ENCODE measurements around the gene TXNDC8. TPM values are rescaled to one million over a fixed set of nuclear protein-coding genes. Genes with fewer than 3 reads are reported as not detected.

Gene TXNDC8
- total RNA-seq, 1 experiment from 2014 or later: not detected

GRCh38 chr9:110270211-110270995 is 67.3 kb downstream of the TXNDC8 start:
- Histone ChIP-seq H3K4me3 (ENCODE audit: low read length) (no peak overlapping the region), H2AFZ (ENCODE audit: low read length) (no peak overlapping the region), H3K79me2 (ENCODE audit: low read length) (no peaks in the 10 kb centered on the region), H3K4me1 (ENCODE audit: insufficient read depth, low read length) (no peaks in the 10 kb centered on the region), H3F3A (ENCODE audit: low read length, unreplicated experiment) (no peaks in the 10 kb centered on the region), H4K20me1 (ENCODE audit: low read length) (no peaks in the 10 kb centered on the region), H3K4me2 (ENCODE audit: low read length) (no peak overlapping the region), H3K9me2 (replicated peaks; ENCODE audit: low read length) (no peaks in the 10 kb centered on the region), H3K36me3 (ENCODE audit: low read depth, low read length) (no peaks in the 10 kb centered on the region), H3K27ac (ENCODE audit: low read length) (no peak overlapping the region), H3K9ac (ENCODE audit: low read length) (no peak overlapping the region), H3K27me3 (ENCODE audit: low read length) (no peaks in the 10 kb centered on the region), H3K9me3 (ENCODE audit: low read length) (no peaks in the 10 kb centered on the region)
- ChIA-PET CTCF (no interaction called here), POLR2A (ENCODE audit: unreplicated experiment) (no interaction called here)
- BruUV-seq (replicated peaks): no TSS peak
- no peak for TF ChIP-seq EZH2 (IDR thresholded peaks at IDR 0.05; ENCODE audit: low read length, unreplicated experiment)
- TF ChIP-seq EZH2phosphoT487 (IDR thresholded peaks at IDR 0.05; ENCODE audit: borderline replicate concordance, low read length): no peak
- TF ChIP-seq CTCF (conservative IDR thresholded peaks at IDR 0.05; ENCODE audit: low read depth, low read length): no peak
- intact Hi-C loops (cut with micrococcal nuclease): no loop called here
- ATAC-seq: no peak
- DNase-seq: no peak

- no peaks in the 10 kb centered on the region for H3K9me2 ChIP-seq (replicated peaks; ENCODE audit: low read length)
- no peaks in the 10 kb centered on the region for H3K9me3 ChIP-seq (ENCODE audit: low read length)
- no peak overlapping the region for H2AFZ ChIP-seq (ENCODE audit: low read length)
- DNase-seq (no peak), ATAC-seq (no peak)
- no peaks in the 10 kb centered on the region for H3F3A ChIP-seq (ENCODE audit: low read length, unreplicated experiment)
- H3K27me3 ChIP-seq (ENCODE audit: low read length): no peaks in the 10 kb centered on the region
- no peaks in the 10 kb centered on the region for H3K4me1 ChIP-seq (ENCODE audit: insufficient read depth, low read length)
- H3K27ac ChIP-seq (ENCODE audit: low read length): no peak overlapping the region
- intact Hi-C loops (cut with micrococcal nuclease): no loop called here
- no peak overlapping the region for H3K4me2 ChIP-seq (ENCODE audit: low read length)
- no TSS peak for BruUV-seq (replicated peaks)
- no peak overlapping the region for H3K4me3 ChIP-seq (ENCODE audit: low read length)
- no peaks in the 10 kb centered on the region for H4K20me1 ChIP-seq (ENCODE audit: low read length)
- TF ChIP-seq CTCF (conservative IDR thresholded peaks at IDR 0.05; ENCODE audit: low read depth, low read length) (no peak), EZH2 (IDR thresholded peaks at IDR 0.05; ENCODE audit: low read length, unreplicated experiment) (no peak), EZH2phosphoT487 (IDR thresholded peaks at IDR 0.05; ENCODE audit: borderline replicate concordance, low read length) (no peak)
- ChIA-PET CTCF (no interaction called here), POLR2A (ENCODE audit: unreplicated experiment) (no interaction called here)
- no peaks in the 10 kb centered on the region for H3K79me2 ChIP-seq (ENCODE audit: low read length)
- no peak overlapping the region for H3K9ac ChIP-seq (ENCODE audit: low read length)
- H3K36me3 ChIP-seq (ENCODE audit: low read depth, low read length): no peaks in the 10 kb centered on the region
These were observed 70.9 kb downstream of the TXNDC8 start for GRCh38 chr9:110266795-110267194.

GRCh38 chr9:110261632-110262031 is 76.0 kb downstream of the TXNDC8 start:
- H3K36me3 ChIP-seq (ENCODE audit: low read depth, low read length): no peaks in the 10 kb centered on the region
- H3K9me3 ChIP-seq (ENCODE audit: low read length): no peaks in the 10 kb centered on the region
- ATAC-seq (no peak), DNase-seq (no peak)
- no peak overlapping the region for H3K9ac ChIP-seq (ENCODE audit: low read length)
- no peaks in the 10 kb centered on the region for H3F3A ChIP-seq (ENCODE audit: low read length, unreplicated experiment)
- H3K27me3 ChIP-seq (ENCODE audit: low read length): no peaks in the 10 kb centered on the region
- H3K4me3 ChIP-seq (ENCODE audit: low read length): no peak overlapping the region
- H3K4me2 ChIP-seq (ENCODE audit: low read length): no peak overlapping the region
- no peaks in the 10 kb centered on the region for H3K9me2 ChIP-seq (replicated peaks; ENCODE audit: low read length)
- H3K27ac ChIP-seq (ENCODE audit: low read length): no peak overlapping the region
- BruUV-seq (replicated peaks): no TSS peak
- ChIA-PET POLR2A (ENCODE audit: unreplicated experiment) (no interaction called here), CTCF (no interaction called here)
- peaks cover 16% of the 10 kb centered on the region; the same call in 1 of the 2 replicates for H3K4me1 ChIP-seq (ENCODE audit: insufficient read depth, low read length)
- TF ChIP-seq EZH2phosphoT487 (IDR thresholded peaks at IDR 0.05; ENCODE audit: borderline replicate concordance, low read length): no peak
- no peak for TF ChIP-seq CTCF (conservative IDR thresholded peaks at IDR 0.05; ENCODE audit: low read depth, low read length)
- intact Hi-C loops (cut with micrococcal nuclease): no loop called here
- H4K20me1 ChIP-seq (ENCODE audit: low read length): no peaks in the 10 kb centered on the region
- H3K79me2 ChIP-seq (ENCODE audit: low read length): peaks cover 13% of the 10 kb centered on the region
- no peak overlapping the region for H2AFZ ChIP-seq (ENCODE audit: low read length)

Measured in PC-3 (cell line).